GM21723 (cell line): Measurements from ENCODE around the gene SMIM30.
"Not testable (repeated sequence)": the region's sequence is repeated elsewhere in the genome, so short reads cannot be mapped to it uniquely, and the experiment has no call there.

ENCODE experiments used
- ATAC-seq: cut with Tn5 transposase; IDR thresholded peaks from one replicate; pipeline ENCODE4 v1.9.1; 2021; ENCODE audit warnings: mild to moderate bottlenecking, moderate library complexity; ENCODE audit not compliant: unreplicated experiment

Gene SMIM30

DNA sequence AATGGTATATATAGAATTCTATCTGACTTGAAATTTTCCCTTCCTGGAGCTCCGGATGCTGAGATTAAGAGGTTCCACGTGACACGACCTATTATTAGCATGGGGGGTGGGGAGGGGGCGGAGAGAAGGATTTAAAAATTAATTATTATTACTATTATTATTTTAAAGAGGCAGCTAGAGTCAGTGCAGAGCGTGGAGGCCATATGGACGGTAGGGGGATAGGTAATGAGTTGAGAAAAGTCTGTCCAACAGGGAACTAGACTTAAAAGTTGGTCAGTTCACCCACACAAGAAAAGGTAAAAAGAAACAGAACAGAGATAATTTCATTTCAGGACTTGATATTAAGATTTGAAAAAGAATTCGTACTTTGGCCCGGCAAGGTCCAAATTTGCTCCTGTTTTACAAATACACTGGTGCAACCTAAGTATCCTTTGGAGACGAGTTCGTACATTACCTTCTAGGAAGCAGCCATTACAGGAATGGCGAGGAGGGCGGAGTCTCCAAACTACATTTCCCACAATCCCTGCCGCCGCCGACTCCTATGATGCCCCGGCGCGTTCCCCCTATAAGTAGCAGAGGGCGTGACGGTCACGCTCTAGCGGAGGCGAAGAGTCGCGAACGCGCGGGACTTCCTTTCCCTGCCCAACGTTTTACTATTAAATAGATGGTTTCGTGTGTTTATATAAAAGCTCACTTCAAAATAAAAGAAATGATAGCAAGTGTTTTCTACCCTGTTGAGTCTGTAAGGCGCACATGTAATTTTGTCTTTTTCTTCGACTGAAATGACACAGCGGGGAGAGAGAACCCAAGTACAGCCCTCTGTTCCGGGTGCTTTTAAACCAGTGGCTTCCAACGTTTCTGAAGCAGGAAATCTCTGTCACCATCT is at the start of gene SMIM30:
Gene SMIM30 (minus strand): TSS at position 481 of the 886 bp plus-strand sequence. CDS start 976 bp downstream, outside the sequence.
- peak; percentile 100 for ATAC-seq

- not testable (repeated sequence) for ATAC-seq
These were observed 47.8 kb upstream of the SMIM30 start for GRCh38 chr7:113166176-113166575.

DNA sequence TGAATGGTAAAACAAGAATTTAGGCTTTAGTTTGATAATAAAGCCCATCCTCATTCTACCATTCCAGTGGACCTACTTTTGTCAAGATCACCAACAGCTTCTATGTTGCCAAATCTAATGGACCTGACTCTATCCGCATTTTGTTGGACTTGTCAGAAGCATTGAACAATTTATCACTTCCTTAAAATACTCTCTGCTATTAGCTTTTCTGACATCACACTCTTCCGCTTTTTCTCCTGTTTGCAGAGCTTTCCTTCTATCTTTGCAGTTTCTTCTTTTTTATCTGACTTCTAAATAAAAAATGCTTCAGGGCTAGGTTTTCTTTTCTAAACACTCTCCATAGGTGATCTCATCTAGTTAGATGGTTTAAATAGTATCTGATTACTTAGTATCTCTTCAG is 42.7 kb upstream of the SMIM30 start:
- no peak for ATAC-seq

- no peak for ATAC-seq
These were observed 41.5 kb upstream of the SMIM30 start for GRCh38 chr7:113159746-113160339.

DNA sequence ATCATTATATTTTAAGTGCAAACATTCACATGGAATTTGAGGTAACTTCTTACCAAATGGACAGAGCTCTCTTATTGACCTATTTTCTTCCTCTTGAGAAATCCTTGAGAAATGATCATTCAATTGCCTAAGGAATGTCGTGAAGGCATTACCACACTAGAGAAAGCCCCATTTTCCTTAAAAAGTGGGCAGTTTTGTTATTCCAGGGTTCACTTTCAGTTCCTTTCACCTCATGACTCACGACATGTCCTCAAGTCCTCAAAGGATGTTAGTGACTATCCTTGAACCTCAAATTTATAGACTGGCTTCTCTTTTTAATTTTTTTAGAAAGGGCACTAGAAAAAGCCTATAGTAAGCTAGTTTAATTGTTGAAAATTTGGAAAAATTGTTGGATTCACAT is 40.4 kb upstream of the SMIM30 start:
- no peak for ATAC-seq

GRCh38 chr7:113154117-113154516 is 35.8 kb upstream of the SMIM30 start:
- no peak for ATAC-seq

GRCh38 chr7:113144817-113145216 is 26.5 kb upstream of the SMIM30 start:
- no peak for ATAC-seq

DNA sequence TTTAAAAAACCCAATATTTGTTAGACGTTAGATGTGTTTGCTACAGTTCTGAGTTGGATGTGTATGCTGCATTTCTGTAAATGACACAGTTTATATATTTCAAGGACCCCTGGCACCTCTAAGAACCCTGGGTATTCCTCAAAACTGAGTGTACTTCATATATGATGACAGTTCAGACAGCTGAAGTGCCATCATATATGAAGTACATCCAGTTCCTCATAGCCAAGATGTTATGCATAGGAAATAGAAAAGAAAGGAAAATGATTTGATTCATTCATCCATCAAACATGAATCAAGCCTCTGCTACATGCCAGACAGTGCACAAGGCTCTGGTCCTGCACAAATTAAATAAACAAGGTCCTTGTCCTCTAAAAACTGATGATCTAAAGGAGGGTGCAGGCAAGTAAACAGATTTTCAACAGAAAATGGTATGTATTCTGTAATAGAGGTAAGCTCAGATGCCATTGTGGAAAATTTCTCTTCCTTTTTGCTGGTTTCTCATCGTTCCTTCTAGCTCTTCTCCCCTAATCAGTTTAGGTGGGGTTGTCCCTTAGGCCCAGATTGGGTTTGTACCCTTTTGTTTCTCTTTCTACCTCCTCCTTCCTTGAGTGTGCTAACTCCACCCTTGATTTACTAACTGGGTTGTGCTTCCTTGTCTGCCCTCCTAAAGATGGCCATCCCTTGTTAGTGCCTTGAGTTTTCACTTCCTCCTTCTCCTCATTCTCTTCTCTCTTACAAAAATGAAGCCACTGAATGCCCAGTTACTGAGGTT is 25.3 kb upstream of the SMIM30 start:
- peak; percentile 61 for ATAC-seq

DNA sequence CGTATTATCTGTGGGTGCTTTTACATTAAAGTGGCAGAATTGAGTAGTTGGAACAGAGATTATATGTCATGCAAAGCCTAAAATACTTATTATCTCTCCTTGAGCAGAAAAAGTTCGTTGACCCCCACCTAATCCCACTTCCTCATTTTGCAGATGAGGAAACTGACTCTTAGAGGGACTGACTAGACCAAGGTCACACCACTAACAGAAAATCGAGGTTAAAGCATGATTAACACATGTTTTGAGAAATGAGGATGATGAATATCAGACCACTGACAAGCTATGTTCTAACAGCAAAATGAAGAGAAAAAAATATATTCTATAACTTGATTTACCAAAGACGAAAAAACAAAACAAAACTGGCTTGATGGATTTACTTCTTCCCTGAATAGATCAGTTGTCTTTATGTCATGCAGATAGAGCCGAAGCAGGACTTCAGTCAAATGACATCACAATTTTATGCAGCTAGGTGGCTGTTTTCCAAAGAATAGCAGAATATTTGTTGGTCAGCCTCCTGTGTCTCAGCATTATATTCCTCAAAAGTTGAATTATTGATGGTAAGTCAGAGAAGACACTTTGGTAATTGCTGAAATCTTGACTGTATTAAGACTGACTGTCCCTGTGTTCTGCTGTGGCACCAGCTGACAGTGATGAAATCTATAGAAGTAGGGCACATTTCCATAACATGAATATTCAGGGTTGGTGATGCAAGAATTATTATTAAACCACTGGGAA is 24.2 kb upstream of the SMIM30 start:
- peak; percentile 70 for ATAC-seq

DNA sequence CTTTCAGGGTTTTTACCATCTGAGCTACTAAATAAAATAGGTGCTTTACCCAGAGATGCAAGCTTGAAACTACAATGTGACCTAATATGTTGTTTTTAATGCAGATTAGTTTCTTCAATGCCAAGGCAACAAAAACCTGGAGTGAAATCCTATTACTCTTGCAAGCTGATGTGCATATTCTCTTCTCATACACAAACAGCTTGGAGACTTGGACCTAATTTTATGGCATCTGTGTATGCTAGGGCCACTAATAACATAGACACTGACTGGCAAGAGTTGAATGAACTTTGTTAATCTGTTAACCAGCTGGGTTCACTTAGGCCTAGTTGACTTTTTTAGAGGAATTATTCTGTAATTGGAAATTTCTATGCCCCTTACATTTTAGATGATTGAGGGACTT is 23.4 kb upstream of the SMIM30 start:
- no peak for ATAC-seq

DNA sequence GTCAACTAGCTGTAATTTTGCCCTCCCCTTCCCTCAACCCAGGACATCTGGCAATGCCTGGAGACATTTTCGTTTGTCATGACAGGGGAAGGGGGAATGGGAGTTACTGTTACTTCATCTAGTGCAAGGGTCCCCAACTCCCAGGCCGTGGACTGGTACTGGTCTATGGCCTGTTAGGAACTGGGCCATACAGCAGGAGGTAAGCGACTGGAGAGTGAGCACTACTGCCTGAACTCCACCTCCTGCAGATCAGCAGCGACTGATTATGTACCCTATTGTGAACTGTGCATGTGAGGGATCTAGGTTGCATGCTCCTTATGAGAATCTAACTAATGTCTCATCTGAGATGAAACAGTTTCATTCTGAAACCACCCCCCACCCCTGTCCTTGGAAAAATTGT is 22.6 kb upstream of the SMIM30 start:
- no peak for ATAC-seq

GRCh38 chr7:113137241-113137640 is 18.9 kb upstream of the SMIM30 start:
- ATAC-seq = no peak

GRCh38 chr7:113134025-113134424 is 15.7 kb upstream of the SMIM30 start:
- ATAC-seq = no peak

GRCh38 chr7:113131367-113131766 is 13.0 kb upstream of the SMIM30 start:
- no peak for ATAC-seq

- no peak for ATAC-seq
These were observed 9.7 kb upstream of the SMIM30 start for GRCh38 chr7:113128031-113128430.

- ATAC-seq = no peak
These were observed 7.4 kb upstream of the SMIM30 start for GRCh38 chr7:113125728-113126127.

DNA sequence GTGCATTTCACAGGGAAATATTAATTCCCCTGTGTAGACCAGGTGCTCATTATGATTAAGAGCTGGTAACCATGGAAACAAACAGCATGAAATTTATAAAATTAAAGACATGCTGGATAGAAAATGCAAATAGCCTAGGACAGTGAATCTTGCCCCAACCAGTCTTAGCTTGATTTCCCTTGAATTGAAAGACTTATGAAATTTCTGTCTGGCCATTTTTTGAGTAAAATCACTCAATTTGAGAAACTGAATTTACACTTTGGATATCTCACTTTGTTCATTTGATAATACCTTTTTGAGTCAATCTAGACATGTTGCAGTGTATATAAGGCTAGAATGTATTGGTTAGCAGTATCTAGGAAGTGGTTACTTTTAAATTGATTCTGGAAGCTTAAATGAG is 4.4 kb upstream of the SMIM30 start:
- no peak for ATAC-seq

DNA sequence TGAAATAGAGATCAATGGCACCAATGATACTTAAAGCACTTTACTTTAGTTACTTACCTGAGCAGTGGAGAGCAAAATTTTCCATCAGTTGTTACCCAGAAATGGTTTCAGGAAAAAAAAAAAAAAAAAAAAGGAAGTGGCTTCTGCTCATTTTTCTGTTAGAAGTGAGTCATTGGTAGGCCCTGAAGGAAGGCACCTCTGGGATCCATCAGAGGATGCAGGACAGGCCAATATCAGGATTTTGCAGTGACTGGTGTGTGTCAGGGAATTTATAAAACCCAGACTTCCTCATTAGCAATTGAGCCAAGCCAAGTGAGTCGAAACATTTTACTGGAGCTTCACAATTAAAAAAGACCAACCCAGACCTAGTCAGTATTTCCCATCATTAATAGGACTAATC is 2.3 kb upstream of the SMIM30 start:
- no peak for ATAC-seq

DNA sequence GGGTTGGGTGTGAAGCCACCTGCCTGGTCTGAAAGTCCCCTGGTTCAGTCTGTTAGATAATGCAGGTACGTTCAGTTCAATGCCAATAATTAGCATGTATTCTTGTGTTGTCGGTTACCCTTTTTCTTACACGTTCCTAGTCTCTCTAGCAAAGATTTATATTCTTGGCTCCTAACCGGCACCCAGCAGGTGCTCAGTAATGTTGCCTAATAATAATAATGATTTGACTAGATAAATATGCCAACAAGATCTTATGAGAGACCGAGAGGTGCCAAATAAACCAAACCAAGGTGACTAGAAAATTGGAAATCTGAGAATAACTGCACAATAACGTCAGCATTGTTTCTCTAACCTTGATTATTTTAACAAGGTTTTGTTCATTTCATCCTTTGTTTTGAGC is 1.1 kb upstream of the SMIM30 start:
- no peak for ATAC-seq

DNA sequence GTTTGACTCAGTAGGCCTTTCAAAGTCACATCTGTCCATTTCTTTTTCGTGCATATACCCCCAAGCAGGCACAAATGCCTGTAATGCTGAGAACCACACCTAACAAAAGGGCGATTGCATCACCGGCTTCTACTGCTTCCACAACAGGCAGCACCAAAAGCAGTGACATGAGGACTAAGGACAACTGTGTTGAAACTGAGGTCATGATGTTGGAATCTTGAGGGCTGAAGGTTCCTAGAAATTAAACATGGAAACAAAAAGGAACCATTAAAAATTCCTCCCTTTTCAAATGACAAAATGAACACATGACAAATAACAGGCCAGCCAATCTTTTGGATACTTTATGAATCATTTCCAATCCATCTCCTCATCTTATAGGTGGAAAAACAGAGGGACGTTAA is 980 bp downstream of the SMIM30 start:
- not testable (repeated sequence) for ATAC-seq

DNA sequence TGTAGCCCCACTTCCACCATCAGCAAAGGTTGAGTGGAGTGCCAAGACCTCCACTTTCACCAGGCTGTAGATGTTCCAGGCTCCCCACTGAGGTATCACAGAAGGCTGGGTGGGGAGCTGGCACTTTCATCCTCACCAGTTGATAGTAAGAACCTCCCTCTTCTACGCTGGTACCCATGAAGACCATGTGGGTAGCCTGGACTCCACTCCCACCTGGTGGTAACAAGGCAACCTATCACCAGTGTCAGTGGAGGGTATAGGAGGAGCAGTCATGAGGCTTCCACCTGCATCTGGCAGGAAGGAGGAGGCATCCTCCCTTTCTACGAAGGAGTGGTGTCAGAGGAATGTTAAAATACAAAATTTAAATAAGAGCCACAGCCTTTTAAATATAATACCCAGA is 4.4 kb downstream of the SMIM30 start:
- ATAC-seq = peak; percentile 21
